ENCODE measurements around the gene MPV17.
"Not testable (repeated sequence)": the region's sequence is repeated elsewhere in the genome, so short reads cannot be mapped to it uniquely, and the experiment has no call there.

MPV17 gene

DNA sequence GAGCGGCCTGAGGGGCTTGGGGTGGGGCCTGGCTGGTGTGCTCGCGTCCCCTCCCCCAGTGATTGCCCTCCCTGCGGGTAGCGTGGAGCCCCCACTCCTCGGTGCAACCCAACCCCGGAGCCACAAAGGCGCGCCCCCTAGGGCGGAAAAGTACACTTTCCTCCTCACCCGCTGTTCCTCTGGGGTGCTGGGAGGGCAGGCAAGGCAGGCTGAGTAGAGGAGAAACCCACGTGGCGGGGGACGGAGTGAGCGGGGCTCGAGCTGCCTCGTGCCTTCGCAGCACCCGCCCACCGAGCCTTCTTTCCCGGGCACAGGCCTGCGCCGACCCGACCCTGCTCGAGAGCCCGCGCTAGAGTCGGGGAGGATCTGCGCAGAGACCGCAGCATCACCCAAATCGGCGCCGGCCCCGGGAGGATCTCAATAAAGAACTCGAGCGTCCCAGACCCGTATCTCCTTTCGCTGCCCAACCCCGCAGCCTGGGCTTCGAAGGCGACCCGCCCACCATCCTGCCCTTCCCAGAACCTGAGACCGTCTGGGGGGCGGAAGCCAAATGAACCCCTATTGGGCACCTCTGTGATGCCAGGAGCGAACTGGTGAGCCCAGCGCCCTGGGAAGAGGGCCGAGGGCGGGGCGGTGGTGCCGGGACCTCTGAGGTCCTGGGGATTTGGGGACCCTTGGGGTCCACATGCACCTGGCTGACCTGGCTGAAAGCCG lies 16.2 kb downstream of the MPV17 start:
- no peak overlapping the region for H3K4me3 ChIP-seq (ENCODE audit: control insufficient read depth, low read depth, low read length)
- TF ChIP-seq, protein P1, sequence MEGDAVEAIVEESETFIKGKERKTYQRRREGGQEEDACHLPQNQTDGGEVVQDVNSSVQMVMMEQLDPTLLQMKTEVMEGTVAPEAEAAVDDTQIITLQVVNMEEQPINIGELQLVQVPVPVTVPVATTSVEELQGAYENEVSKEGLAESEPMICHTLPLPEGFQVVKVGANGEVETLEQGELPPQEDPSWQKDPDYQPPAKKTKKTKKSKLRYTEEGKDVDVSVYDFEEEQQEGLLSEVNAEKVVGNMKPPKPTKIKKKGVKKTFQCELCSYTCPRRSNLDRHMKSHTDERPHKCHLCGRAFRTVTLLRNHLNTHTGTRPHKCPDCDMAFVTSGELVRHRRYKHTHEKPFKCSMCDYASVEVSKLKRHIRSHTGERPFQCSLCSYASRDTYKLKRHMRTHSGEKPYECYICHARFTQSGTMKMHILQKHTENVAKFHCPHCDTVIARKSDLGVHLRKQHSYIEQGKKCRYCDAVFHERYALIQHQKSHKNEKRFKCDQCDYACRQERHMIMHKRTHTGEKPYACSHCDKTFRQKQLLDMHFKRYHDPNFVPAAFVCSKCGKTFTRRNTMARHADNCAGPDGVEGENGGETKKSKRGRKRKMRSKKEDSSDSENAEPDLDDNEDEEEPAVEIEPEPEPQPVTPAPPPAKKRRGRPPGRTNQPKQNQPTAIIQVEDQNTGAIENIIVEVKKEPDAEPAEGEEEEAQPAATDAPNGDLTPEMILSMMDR (IDR thresholded peaks at IDR 0.05; ENCODE audit: control insufficient read depth, insufficient read depth, low read depth, low read length, missing control alignments), result no peak
- DNase-seq (ENCODE audit: low read depth), result no peak

DNA sequence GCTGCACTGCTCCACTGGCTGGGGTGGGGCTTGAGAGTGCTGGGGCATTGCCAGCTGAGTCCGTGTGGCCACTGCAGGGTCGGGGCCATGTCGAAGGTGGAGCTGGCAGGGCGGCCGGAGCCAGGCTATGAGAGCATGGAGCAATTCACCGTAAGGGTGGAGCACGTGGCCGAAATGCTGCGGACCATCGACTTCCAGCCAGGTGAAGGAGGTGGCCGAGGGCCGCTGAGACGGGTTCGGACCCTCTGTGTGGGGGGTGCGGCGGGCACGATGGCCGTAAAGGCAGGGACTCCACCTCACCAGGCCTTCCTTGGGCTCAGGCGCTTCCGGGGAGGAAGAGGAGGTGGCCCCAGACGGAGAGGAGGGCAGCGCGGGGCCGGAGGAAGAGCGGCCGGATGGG lies 16.8 kb downstream of the MPV17 start:
- DNase-seq (ENCODE audit: low read depth), result no peak
- TF ChIP-seq, protein P1 (IDR thresholded peaks at IDR 0.05; ENCODE audit: control insufficient read depth, insufficient read depth, low read depth, low read length, missing control alignments), result no peak
- no peak overlapping the region for H3K4me3 ChIP-seq (ENCODE audit: control insufficient read depth, low read depth, low read length)

DNA sequence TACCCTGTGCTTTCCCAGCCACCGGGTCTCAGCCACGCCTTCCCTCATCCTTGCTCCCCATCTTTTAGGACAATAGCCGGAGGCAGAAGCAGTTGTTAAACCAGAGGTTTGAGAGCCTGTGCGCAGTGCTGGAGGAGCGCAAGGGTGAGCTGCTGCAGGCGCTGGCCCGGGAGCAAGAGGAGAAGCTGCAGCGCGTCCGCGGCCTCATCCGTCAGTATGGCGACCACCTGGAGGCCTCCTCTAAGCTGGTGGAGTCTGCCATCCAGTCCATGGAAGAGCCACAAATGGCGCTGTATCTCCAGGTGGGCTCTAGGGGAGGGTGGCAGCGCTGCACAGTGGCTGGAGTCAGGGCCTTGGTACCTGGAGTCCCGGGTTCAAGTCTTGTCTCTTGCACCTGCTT lies 17.4 kb downstream of the MPV17 start:
- DNase-seq (ENCODE audit: low read depth), result no peak
- TF ChIP-seq, protein P1 (IDR thresholded peaks at IDR 0.05; ENCODE audit: control insufficient read depth, insufficient read depth, low read depth, low read length, missing control alignments), result no peak
- no peak overlapping the region for H3K4me3 ChIP-seq (ENCODE audit: control insufficient read depth, low read depth, low read length)

DNA sequence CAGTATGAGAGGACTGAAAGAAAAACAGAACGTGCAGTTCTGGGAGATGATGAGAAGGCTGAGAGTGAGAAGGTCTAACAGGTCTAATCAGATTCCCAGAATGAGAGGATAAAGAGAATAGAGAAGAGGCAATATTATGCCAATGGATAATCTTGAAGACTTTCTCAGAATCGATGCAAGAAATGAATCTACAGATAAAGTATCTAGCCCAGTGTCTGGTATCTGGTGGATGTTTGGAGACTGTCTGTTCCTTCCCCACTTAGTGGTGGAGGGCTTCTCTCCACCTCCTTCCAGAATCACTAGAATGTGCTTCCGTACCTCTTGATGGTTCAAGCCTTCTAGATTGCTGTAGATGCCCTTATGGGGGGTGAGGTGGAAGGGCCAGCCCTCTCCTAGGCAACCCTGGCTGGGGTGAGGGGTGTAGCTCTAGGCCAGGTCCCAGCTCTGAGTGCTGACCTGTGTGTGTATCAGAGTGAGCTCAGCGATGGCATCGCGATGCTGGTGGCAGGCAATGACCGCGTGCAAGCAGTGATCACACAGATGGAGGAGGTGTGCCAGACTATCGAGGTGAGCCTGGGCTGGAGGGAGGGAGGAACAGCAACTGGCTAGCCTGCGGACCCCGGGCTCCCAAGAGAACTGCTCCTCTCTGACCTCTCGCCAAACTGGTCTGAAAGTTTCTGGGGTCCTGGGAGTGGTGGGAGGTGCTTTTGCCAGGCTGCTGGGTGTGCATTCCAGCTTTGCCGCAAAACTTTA lies 18.2 kb downstream of the MPV17 start:
- no peak overlapping the region for H3K4me3 ChIP-seq (ENCODE audit: control insufficient read depth, low read depth, low read length)
- TF ChIP-seq, protein P1 (IDR thresholded peaks at IDR 0.05; ENCODE audit: control insufficient read depth, insufficient read depth, low read depth, low read length, missing control alignments), result no peak
- DNase-seq (ENCODE audit: low read depth), result no peak

DNA sequence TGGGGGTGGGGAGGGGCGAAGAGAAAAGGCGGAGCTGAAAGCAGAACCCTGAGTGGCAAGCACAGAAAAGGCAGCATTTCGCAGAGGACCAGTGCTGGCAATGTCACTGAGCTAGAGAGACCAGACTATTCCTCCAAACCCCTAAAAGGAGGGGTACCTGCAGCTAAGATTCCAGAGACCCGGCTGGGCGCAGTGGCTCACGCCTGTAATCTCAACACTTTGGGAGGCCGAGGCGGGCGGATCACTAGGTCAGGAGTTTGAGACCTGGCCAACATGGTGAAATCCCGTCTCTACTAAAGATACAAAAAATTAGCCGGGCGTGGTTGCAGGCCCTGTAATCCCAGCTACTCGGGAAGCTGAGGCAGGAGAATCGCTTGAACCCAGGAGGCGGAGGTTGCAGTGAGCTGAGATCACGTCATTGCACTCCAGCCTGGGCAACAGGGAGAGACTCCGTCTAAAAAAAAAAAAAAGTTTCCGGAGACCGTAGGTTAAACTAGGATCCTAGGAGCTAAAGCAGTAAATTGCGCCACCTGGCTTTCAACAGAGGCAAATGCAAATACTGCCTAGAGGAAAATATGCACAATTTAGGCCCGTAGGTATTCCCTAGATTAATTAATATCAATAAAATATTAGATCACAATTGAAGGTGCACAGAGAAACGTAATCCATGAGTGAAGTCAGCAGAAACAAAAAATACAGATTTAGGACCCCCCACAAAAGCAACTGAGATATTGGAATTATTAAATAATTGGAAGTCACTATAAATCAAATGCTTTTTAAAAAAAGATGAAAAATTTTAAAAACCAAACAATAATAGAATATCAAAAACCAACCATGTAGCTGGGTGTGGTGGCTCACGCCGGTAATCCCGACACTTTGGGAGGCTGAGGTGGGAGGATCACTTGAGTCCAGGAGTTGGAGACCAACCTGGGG lies 19.5 kb downstream of the MPV17 start:
- TF ChIP-seq, protein P1 (IDR thresholded peaks at IDR 0.05; ENCODE audit: control insufficient read depth, insufficient read depth, low read depth, low read length, missing control alignments), result peak; percentile 78
- H3K4me3 ChIP-seq (ENCODE audit: control insufficient read depth, low read depth, low read length), result no peak overlapping the region
- DNase-seq (ENCODE audit: low read depth), result no peak

DNA sequence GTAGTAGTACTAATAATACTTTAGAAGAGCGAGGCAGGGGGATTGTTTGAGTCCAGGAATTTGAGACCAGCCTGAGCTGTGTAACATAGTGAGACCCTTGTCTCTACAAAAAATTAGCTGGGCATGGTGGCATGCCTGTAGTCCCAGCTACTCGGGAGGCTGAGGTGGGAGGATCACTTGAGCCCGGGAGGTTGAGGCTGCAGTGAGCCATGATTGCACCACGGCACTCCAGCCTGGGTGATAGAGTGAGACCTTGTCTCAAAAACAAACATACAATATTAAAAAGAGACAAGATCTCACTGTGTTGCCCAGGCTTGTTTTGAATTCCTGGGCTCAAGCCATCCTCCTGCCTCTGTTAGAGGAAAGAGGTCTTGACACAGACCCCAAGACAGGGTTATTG lies 22.3 kb downstream of the MPV17 start:
- not testable (repeated sequence) for H3K4me3 ChIP-seq (ENCODE audit: control insufficient read depth, low read depth, low read length); DNase-seq (ENCODE audit: low read depth)

All from AG09309 (cell line).